Measurements from ENCODE around the gene TERB1. TPM values are rescaled to one million over a fixed set of nuclear protein-coding genes. Genes with fewer than 3 reads are reported as not detected.

Gene TERB1
- total RNA-seq, 4 donors from 2014 or later = 0.27 to 2.1 TPM; not detected in 2

DNA sequence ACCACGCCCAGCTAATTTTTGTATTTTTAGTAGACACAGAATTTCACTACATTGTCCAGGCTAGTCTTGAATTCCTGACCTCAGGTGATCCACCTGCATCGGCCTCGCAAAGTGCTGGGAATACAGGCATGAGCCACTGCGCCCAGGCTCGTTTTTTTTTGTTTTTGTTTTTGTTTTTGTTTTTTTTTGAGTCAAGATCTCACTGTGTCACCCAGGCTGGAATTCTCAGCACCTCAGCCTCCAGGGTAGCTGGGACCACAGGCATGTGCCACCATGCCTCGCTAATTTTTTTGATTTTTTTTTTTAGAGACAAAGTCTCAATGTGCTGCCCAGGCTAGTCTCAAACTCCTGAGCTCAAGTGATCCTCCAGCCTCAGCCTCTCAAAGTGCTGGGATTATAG is 87.3 kb downstream of the TERB1 start:
- intact Hi-C loops (cut with DNase I) = no loop called here

DNA sequence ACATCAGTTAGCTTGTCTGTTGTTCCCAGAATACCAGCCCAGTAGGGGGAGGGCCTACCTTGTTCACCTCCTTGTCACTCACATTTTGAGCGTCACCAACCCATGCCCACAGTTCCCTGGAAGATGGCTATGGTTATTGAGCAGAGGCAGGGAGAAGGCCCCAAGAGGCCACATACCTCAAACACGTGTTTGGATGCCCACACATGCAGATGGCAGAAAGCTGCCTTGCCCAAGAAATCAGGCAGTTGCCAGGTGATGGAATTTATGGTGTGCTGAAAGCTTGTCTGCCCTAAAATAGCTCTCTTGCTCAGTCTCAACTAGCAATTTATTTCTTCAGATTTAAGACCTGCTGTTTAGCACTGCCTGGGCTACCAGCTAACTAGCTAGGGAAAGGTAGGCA is 88.3 kb downstream of the TERB1 start:
- TF ChIP-seq, protein P1, sequence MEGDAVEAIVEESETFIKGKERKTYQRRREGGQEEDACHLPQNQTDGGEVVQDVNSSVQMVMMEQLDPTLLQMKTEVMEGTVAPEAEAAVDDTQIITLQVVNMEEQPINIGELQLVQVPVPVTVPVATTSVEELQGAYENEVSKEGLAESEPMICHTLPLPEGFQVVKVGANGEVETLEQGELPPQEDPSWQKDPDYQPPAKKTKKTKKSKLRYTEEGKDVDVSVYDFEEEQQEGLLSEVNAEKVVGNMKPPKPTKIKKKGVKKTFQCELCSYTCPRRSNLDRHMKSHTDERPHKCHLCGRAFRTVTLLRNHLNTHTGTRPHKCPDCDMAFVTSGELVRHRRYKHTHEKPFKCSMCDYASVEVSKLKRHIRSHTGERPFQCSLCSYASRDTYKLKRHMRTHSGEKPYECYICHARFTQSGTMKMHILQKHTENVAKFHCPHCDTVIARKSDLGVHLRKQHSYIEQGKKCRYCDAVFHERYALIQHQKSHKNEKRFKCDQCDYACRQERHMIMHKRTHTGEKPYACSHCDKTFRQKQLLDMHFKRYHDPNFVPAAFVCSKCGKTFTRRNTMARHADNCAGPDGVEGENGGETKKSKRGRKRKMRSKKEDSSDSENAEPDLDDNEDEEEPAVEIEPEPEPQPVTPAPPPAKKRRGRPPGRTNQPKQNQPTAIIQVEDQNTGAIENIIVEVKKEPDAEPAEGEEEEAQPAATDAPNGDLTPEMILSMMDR (IDR thresholded peaks at IDR 0.05) = no peak
- TF ChIP-seq POLR2A (IDR thresholded peaks at IDR 0.05) = no peak
- H3K4me1 ChIP-seq = peaks cover 0 to 7% of the 10 kb centered on the region in 2 donors
- DNase-seq = no peak
- WGBS, 2 donors = 56 to 60% methylated on average over 2 of the region's 2 CpGs
- H3K9me3 ChIP-seq = no peaks in the 10 kb centered on the region
- intact Hi-C loops (cut with DNase I) = no loop called here
- H3K27ac ChIP-seq = peak overlapping the region in 1 of 3 donors; percentile 45
- H3K27me3 ChIP-seq = no peaks in the 10 kb centered on the region
- no peak overlapping the region for H3K4me3 ChIP-seq (replicated peaks in 1 of 3)
- H3K36me3 ChIP-seq = no peaks in the 10 kb centered on the region

More for the DNA sequence above, 87.3 kb downstream of the TERB1 start:
- Histone ChIP-seq H3K9me3 (no peaks in the 10 kb centered on the region), H3K27ac (no peak overlapping the region), H3K4me1 (no peaks in the 10 kb centered on the region), H3K27me3 (no peaks in the 10 kb centered on the region), H3K36me3 (peaks cover 0 to 1% of the 10 kb centered on the region in 2 donors), H3K4me3 (replicated peaks in 1 of 3) (no peak overlapping the region)
- TF ChIP-seq, protein P1 (IDR thresholded peaks at IDR 0.05) = no peak
- TF ChIP-seq POLR2A (IDR thresholded peaks at IDR 0.05) = no peak
- 90 to 92% methylated on average over 6 of the region's 6 CpGs for WGBS, 2 donors
- no peak for DNase-seq

DNA sequence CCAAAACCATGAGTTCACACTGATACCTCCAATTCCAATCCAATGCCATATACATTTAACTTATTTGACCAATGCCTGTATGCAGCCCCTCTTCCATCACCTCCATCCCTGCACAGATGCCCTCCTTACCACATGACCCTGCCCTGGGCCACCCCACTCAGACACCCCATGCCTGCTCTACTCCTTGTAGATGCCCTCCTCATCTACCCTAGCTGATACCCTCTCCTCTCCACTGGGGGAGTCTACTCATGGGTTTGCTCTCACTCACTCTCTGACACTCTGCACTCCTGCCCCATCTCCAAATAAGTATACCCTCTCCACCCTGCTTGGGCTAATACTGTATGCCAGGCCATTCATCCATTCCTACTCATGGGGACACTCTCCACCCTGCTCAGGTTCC is 88.9 kb downstream of the TERB1 start:
- H3K4me1 ChIP-seq = peaks cover 2 to 13% of the 10 kb centered on the region in 2 donors
- intact Hi-C loops (cut with DNase I) = no loop called here

DNA sequence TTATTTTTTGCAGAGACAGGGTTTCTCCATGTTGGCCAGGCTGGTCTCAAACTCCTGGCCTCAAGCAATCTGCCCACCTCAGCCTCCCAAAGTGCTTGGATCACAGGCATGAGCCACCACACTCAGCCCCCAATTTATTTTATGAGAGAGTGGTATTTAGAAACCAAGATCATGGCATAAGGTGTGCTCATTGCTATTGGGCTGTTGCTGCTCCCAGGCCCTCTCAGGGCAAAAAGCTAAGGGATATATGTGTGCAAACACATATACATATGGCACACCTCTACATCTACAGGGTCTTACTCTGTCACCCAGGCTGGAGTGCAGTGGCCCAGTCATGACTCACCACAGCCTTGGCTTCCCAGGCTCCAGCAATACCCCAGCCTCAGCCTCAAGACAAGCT is 89.8 kb downstream of the TERB1 start:
- intact Hi-C loops (cut with DNase I) = no loop called here
- no peak overlapping the region for H3K4me3 ChIP-seq (replicated peaks in 1 of 3)
- DNase-seq = no peak
- no peak for TF ChIP-seq POLR2A (IDR thresholded peaks at IDR 0.05)
- TF ChIP-seq, protein P1 (IDR thresholded peaks at IDR 0.05) = no peak
- H3K27me3 ChIP-seq = no peaks in the 10 kb centered on the region
- H3K36me3 ChIP-seq = no peaks in the 10 kb centered on the region
- no peaks in the 10 kb centered on the region for H3K9me3 ChIP-seq
- peaks cover 5 to 18% of the 10 kb centered on the region in 2 donors for H3K4me1 ChIP-seq
- no peak overlapping the region for H3K27ac ChIP-seq

More for the DNA sequence above, 88.9 kb downstream of the TERB1 start:
- Histone ChIP-seq H3K27ac (no peak overlapping the region), H3K27me3 (no peaks in the 10 kb centered on the region), H3K9me3 (no peaks in the 10 kb centered on the region), H3K4me3 (replicated peaks in 1 of 3) (no peak overlapping the region), H3K36me3 (no peaks in the 10 kb centered on the region)
- TF ChIP-seq POLR2A (IDR thresholded peaks at IDR 0.05) = no peak
- TF ChIP-seq, protein P1 (IDR thresholded peaks at IDR 0.05) = no peak
- DNase-seq = no peak

DNA sequence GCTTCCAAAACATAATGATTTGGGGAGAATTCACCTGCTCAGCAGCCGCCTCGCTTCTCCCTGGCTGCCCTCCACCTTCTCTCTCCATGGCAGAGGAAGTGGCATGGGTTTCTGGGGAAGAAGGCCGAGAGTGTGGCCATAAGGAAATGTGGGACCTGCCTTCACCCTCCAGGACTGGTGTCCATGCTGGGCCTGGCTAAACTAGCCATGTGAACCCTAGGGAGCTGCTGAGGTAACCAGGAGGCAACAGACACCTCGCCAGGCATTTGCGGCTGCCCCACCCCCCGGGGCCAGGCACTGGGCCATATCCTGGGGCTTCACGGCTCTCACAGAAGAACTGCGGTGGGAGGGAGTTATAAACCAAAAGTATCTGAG is 94.9 kb downstream of the TERB1 start:
- peak overlapping the region in 1 of 3 donors; percentile 0 for H3K4me3 ChIP-seq (replicated peaks in 1 of 3)
- peak overlapping the region; percentile 94 to 99 (median 96) for H3K27ac ChIP-seq
- 19 to 54% methylated on average over 5 to 8 of the region's 8 CpGs for WGBS, 2 donors
- no peaks in the 10 kb centered on the region for H3K27me3 ChIP-seq
- peaks cover 38 to 61% of the 10 kb centered on the region in 2 donors for H3K4me1 ChIP-seq
- TF ChIP-seq, protein P1 (IDR thresholded peaks at IDR 0.05) = no peak
- TF ChIP-seq POLR2A (IDR thresholded peaks at IDR 0.05) = no peak
- peak; percentile 96 to 97 for DNase-seq
- intact Hi-C loops (cut with DNase I) = no loop called here
- no peaks in the 10 kb centered on the region for H3K36me3 ChIP-seq
- no peaks in the 10 kb centered on the region for H3K9me3 ChIP-seq

Data from thyroid gland (tissue), 4 donors.